IMR-90 (cell line): ENCODE results near the gene RABGEF1. TPM values are rescaled to one million over a fixed set of nuclear protein-coding genes. Genes with fewer than 3 reads are reported as not detected.

ENCODE experiments used
- ATAC-seq: fragments of 200-7000 bp; cut with Tn5 transposase; 2 replicates; pipeline ENCODE4 v1.9.1; 2020; ENCODE audit warnings: low read depth, mild to moderate bottlenecking, moderate library complexity
- BruUV-seq: library from RNA; stranded (reverse); fragments of 400-500 nt; replicated peaks from 2 replicates; lab custom pipeline; 2021; lab: Mats Ljungman, UMichigan
- CTCF ChIA-PET: fragments of 300-600 bp; formaldehyde crosslinking; extraction: SDS; loops from one replicate; lab custom pipeline; 2021; ENCODE audit warnings: antibody characterized with exemption; lab: Yijun Ruan, JAX
- POLR2A ChIA-PET: fragments of 300-600 bp; sonication (Branson Sonifier 250); formaldehyde crosslinking; loops from one replicate; lab custom pipeline; 2022; ENCODE audit warnings: antibody characterized with exemption; ENCODE audit not compliant: unreplicated experiment; lab: Charles Lee
- DNase-seq: peaks from one replicate; pipeline ENCODE4 v3.0.0; 2013
- H2AFZ ChIP-seq: replicated peaks from 2 replicates; pipeline ENCODE3; 2013; ENCODE audit warnings: low read length, mild to moderate bottlenecking; ENCODE audit not compliant: poor library complexity
- H2AK5ac ChIP-seq: 2 replicates; pipeline ENCODE4 v1.6.1; 2013; ENCODE audit warnings: low read depth, low read length, inconsistent platforms
- H2AK9ac ChIP-seq: replicated peaks from 2 replicates; pipeline ENCODE3; 2013; ENCODE audit warnings: mild to moderate bottlenecking, low read depth, low read length, moderate library complexity; ENCODE audit not compliant: poor library complexity
- H2BK120ac ChIP-seq: 2 replicates; pipeline ENCODE4 v1.6.1; 2013; ENCODE audit warnings: low read depth, low read length, inconsistent platforms
- H2BK15ac ChIP-seq: 3 replicates; pipeline ENCODE4 v1.6.1; 2013; ENCODE audit warnings: low read depth, low read length, inconsistent platforms
- H2BK20ac ChIP-seq: 2 replicates; pipeline ENCODE4 v1.6.1; 2013; ENCODE audit warnings: low read depth, mild to moderate bottlenecking, inconsistent platforms, low read length, moderate library complexity
- H2BK5ac ChIP-seq: 2 replicates; pipeline ENCODE4 v1.6.1; 2013; ENCODE audit warnings: mild to moderate bottlenecking, low read depth, low read length, inconsistent platforms; ENCODE audit not compliant: poor library complexity, severe bottlenecking
- H3K14ac ChIP-seq: replicated peaks from 2 replicates; pipeline ENCODE4 v1.6.1; 2013; ENCODE audit warnings: low read depth, low read length, inconsistent platforms
- H3K18ac ChIP-seq: 2 replicates; pipeline ENCODE4 v1.6.1; 2013; ENCODE audit warnings: low read depth, low read length, control low read depth
- H3K23ac ChIP-seq: 2 replicates; pipeline ENCODE4 v1.6.1; 2013; ENCODE audit warnings: low read depth, low read length, inconsistent platforms
- H3K27ac ChIP-seq: 2 replicates; pipeline ENCODE4 v1.5.1; 2013; ENCODE audit warnings: mild to moderate bottlenecking, control low read depth, low read length; ENCODE audit not compliant: insufficient read depth
- H3K27me3 ChIP-seq: 2 replicates; pipeline ENCODE4 v1.6.1; 2013; ENCODE audit warnings: low read length; ENCODE audit not compliant: control insufficient read depth, insufficient read depth
- H3K36me3 ChIP-seq: 2 replicates; pipeline ENCODE4 v1.6.1; 2013; ENCODE audit warnings: low read length, mixed read lengths; ENCODE audit not compliant: control insufficient read depth, insufficient read depth
- H3K4ac ChIP-seq: 2 replicates; pipeline ENCODE4 v1.6.1; 2013; ENCODE audit warnings: low read depth, low read length, inconsistent platforms
- H3K4me1 ChIP-seq: 2 replicates; pipeline ENCODE4 v1.6.1; 2013; ENCODE audit warnings: low read length, mixed read lengths; ENCODE audit not compliant: control insufficient read depth, insufficient read depth
- H3K4me2 ChIP-seq: 2 replicates; pipeline ENCODE4 v1.6.1; 2013; ENCODE audit warnings: low read depth, mild to moderate bottlenecking, control low read depth, low read length, moderate library complexity
- H3K4me3 ChIP-seq: 2 replicates; pipeline ENCODE4 v1.5.1; 2013; ENCODE audit warnings: low read depth, mild to moderate bottlenecking, control low read depth, low read length, moderate library complexity; ENCODE audit not compliant: insufficient read depth
- H3K56ac ChIP-seq: 2 replicates; pipeline ENCODE4 v1.6.1; 2013; ENCODE audit warnings: low read length, inconsistent platforms; ENCODE audit not compliant: insufficient read depth; ENCODE audit errors: extremely low read depth
- H3K79me1 ChIP-seq, 2 experiments: 2 replicates each; pipeline ENCODE4 v1.6.1; 2013; ENCODE audit warnings: low read length in 2 of 2, inconsistent platforms in 1 of 2, low read depth in 1 of 2
- H3K9ac ChIP-seq: 2 replicates; pipeline ENCODE4 v1.6.1; 2013; ENCODE audit warnings: low read depth, low read length, control low read depth
- H3K9me1 ChIP-seq: 2 replicates; pipeline ENCODE4 v1.6.1; 2013; ENCODE audit warnings: low read length, inconsistent platforms; ENCODE audit not compliant: insufficient read depth
- H3K9me3 ChIP-seq: 2 replicates; pipeline ENCODE4 v1.6.1; 2013; ENCODE audit warnings: low read length; ENCODE audit not compliant: control insufficient read depth, insufficient read depth
- H4K20me1 ChIP-seq: 2 replicates; pipeline ENCODE4 v1.6.1; 2013; ENCODE audit warnings: low read length, inconsistent platforms; ENCODE audit not compliant: insufficient read depth
- H4K5ac ChIP-seq: 2 replicates; pipeline ENCODE4 v1.6.1; 2013; ENCODE audit warnings: mild to moderate bottlenecking, low read depth, low read length, control low read depth
- H4K8ac ChIP-seq, 2 experiments: 2 replicates each; pipeline ENCODE4 v1.6.1; 2013; ENCODE audit warnings: low read depth in 2 of 2, low read length in 2 of 2, control low read depth in 1 of 2, inconsistent platforms in 1 of 2
- H4K91ac ChIP-seq: 2 replicates; pipeline ENCODE4 v1.6.1; 2013; ENCODE audit warnings: low read depth, low read length, inconsistent platforms; ENCODE audit not compliant: insufficient read depth
- BHLHE40 ChIP-seq: fragments of 150-350 bp; IDR thresholded peaks from 2 replicates; pipeline ENCODE4 v1.6.1; 2016; ENCODE audit warnings: mild to moderate bottlenecking, low read depth, low read length
- CEBPB ChIP-seq: IDR thresholded peaks from 2 replicates; pipeline ENCODE4 v1.6.1; 2012; ENCODE audit warnings: low read depth, low read length, improper control_type of control experiment
- CTCF ChIP-seq: conservative IDR thresholded peaks from 2 replicates; pipeline ENCODE4 v1.5.1; 2012; ENCODE audit warnings: mild to moderate bottlenecking, low read depth, low read length, improper control_type of control experiment
- MAZ ChIP-seq: IDR thresholded peaks from 2 replicates; pipeline ENCODE4 v1.6.1; 2012; ENCODE audit warnings: low read depth, mild to moderate bottlenecking, low read length, improper control_type of control experiment, moderate library complexity, borderline replicate concordance
- MXI1 ChIP-seq: IDR thresholded peaks from 2 replicates; pipeline ENCODE4 v1.6.1; 2012; ENCODE audit warnings: low read depth, mild to moderate bottlenecking, low read length, moderate library complexity, borderline replicate concordance
- NFE2L2 ChIP-seq: fragments of 150-350 bp; IDR thresholded peaks from 2 replicates; pipeline ENCODE4 v1.6.1; 2016; ENCODE audit warnings: low read depth, mild to moderate bottlenecking, low read length
- POLR2A ChIP-seq: IDR thresholded peaks from 2 replicates; pipeline ENCODE4 v1.6.1; 2012; ENCODE audit warnings: mild to moderate bottlenecking, low read depth, low read length
- RAD21 ChIP-seq: IDR thresholded peaks from 2 replicates; pipeline ENCODE4 v1.6.1; 2012; ENCODE audit warnings: low read length, improper control_type of control experiment
- RCOR1 ChIP-seq: IDR thresholded peaks from 2 replicates; pipeline ENCODE4 v1.6.1; 2012; ENCODE audit warnings: mild to moderate bottlenecking, low read length, improper control_type of control experiment; ENCODE audit not compliant: insufficient replicate concordance
- RFX5 ChIP-seq: IDR thresholded peaks from 2 replicates; pipeline ENCODE4 v1.8.0; 2012; ENCODE audit warnings: low read depth, mild to moderate bottlenecking, low read length, moderate library complexity
- whole genome bisulfite sequencing, 2 experiments: methylation state at CpG; one replicate each; pipeline versions ENCODE4 v1.1.5 to v1.1.7; 2013; ENCODE audit warnings: missing lambda C conversion rate in 2 of 2; ENCODE audit not compliant: insufficient read length in 1 of 2; ENCODE audit errors: extremely low coverage in 2 of 2; 5-methylcytosine and 5-hydroxymethylcytosine counted together
- dilution Hi-C: fragments of 300-500 bp; cut with HindIII; formaldehyde crosslinking; loops from one replicate; pipeline ENCODE4 v1.14.3; 2018; ENCODE audit warnings: low sequenced_read_pairs; ENCODE audit not compliant: unreplicated experiment
- in situ Hi-C: fragments of 300-500 bp; cut with MboI; formaldehyde crosslinking; loops from 3 replicates; pipeline ENCODE4 v1.14.3; 2019; ENCODE audit warnings: low sequenced_read_pairs, inconsistent platforms, mixed read lengths
- intact Hi-C: fragments of 100-400 bp; cut with micrococcal nuclease; formaldehyde crosslinking; loops from 2 replicates; pipeline ENCODE4 v1.10.0; 2022
- polyA plus RNA-seq, 3 experiments: library from polyadenylated mRNA; depleted of rRNA; stranded (reverse); fragments of >200 nt; gene quantifications; 2 replicates each; pipeline ENCODE4 v1.2.3, GENCODE V29; 2012; ENCODE audit warnings: low replicate concordance in 1 of 3
- total RNA-seq: library from RNA; depleted of rRNA; stranded (reverse); fragments of >200 nt; gene quantifications from 2 replicates; pipeline ENCODE4 v1.2.3, GENCODE V29; 2012
- TF ChIP-seq, protein P1 (sequence below): fragments of 150-350 bp; IDR thresholded peaks from 2 replicates; pipeline ENCODE4 v1.6.1; 2016; ENCODE audit warnings: low read depth, mild to moderate bottlenecking, low read length, moderate library complexity, borderline replicate concordance

The RABGEF1 gene
- total and polyA plus RNA-seq, 2 of the 4 experiments (the other 2 are of a cell fraction): 34.9 to 56.6 TPM

GRCh38 chr7:66768865-66769832 lies 28.6 kb downstream of the RABGEF1 start:
- no peaks in the 10 kb centered on the region for H3K27me3 ChIP-seq
- no peak overlapping the region for H3K4ac ChIP-seq
- peaks cover 26 to 72% of the 10 kb centered on the region in 2 experiments; a peak in 3 of 4 replicates for H3K79me1 ChIP-seq
- peak overlapping the region; percentile 53 for H3K4me2 ChIP-seq
- in situ Hi-C loops (no loop called here), dilution Hi-C loops (no loop called here), intact Hi-C loops (no loop called here)
- no peak for TF ChIP-seq RFX5
- TF ChIP-seq CEBPB: no peak
- no peak for TF ChIP-seq MXI1
- TF ChIP-seq CTCF: no peak
- TF ChIP-seq, protein P1, sequence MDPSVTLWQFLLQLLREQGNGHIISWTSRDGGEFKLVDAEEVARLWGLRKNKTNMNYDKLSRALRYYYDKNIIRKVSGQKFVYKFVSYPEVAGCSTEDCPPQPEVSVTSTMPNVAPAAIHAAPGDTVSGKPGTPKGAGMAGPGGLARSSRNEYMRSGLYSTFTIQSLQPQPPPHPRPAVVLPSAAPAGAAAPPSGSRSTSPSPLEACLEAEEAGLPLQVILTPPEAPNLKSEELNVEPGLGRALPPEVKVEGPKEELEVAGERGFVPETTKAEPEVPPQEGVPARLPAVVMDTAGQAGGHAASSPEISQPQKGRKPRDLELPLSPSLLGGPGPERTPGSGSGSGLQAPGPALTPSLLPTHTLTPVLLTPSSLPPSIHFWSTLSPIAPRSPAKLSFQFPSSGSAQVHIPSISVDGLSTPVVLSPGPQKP: no peak
- no peak for TF ChIP-seq POLR2A
- no peak for TF ChIP-seq NFE2L2
- no peak for TF ChIP-seq BHLHE40
- TF ChIP-seq MAZ: no peak
- TF ChIP-seq RCOR1: no peak
- TF ChIP-seq RAD21: no peak
- no peak overlapping the region for H2AK9ac ChIP-seq
- no peaks in the 10 kb centered on the region for H3K9me3 ChIP-seq
- no peak overlapping the region for H4K8ac ChIP-seq
- H2AFZ ChIP-seq: no peak overlapping the region
- peaks cover 4% of the 10 kb centered on the region for H3K36me3 ChIP-seq
- peaks cover 74% of the 10 kb centered on the region for H4K20me1 ChIP-seq
- H2AK5ac ChIP-seq: no peak overlapping the region
- BruUV-seq: no TSS peak
- no peak overlapping the region for H3K23ac ChIP-seq
- peaks cover 11% of the 10 kb centered on the region for H3K9me1 ChIP-seq
- no peak overlapping the region for H3K18ac ChIP-seq
- WGBS, 2 experiments: 100% methylated on average over 2 of the region's 5 CpGs; no CpG with 5 or more reads in 1 of the 2 experiments
- H3K14ac ChIP-seq: no peak overlapping the region
- DNase-seq (peak; percentile 59), ATAC-seq (peak; percentile 51)
- POLR2A ChIA-PET: no interaction called here
- no peak overlapping the region for H3K4me3 ChIP-seq
- CTCF ChIA-PET: no interaction called here
- H2BK5ac ChIP-seq: no peak overlapping the region
- H3K9ac ChIP-seq: no peak overlapping the region
- no peak overlapping the region for H2BK15ac ChIP-seq
- peak overlapping the region; percentile 14; the same call in 1 of the 2 replicates for H3K56ac ChIP-seq
- peaks cover 14% of the 10 kb centered on the region for H3K4me1 ChIP-seq
- no peak overlapping the region for H2BK120ac ChIP-seq
- no peak overlapping the region for H3K27ac ChIP-seq
- no peak overlapping the region for H4K91ac ChIP-seq
- no peak overlapping the region for H2BK20ac ChIP-seq
- no peak overlapping the region for H4K5ac ChIP-seq
